ENCODE data around the gene RALY.

Gene RALY

DNA sequence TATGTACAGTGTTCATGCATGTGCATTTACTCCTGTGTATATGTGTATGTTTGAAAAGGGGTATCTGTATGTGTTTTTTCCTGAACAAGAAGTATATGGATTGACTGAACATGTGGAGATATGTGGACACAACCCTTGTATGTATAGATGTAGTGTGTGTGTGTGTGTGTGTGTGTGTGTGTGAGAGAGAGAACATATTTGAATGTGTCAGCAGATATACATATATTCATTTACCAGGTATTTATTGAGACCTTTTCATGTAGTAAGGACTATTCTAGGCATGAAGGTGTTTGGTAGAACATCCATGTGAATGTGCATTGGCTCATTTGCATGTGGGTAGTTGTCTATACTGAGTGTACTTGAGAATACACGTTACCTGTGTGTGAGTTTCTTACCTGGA lies 79.1 kb downstream of the RALY start:
- no peak overlapping the region for H3K27ac ChIP-seq
- TF ChIP-seq, protein P1, sequence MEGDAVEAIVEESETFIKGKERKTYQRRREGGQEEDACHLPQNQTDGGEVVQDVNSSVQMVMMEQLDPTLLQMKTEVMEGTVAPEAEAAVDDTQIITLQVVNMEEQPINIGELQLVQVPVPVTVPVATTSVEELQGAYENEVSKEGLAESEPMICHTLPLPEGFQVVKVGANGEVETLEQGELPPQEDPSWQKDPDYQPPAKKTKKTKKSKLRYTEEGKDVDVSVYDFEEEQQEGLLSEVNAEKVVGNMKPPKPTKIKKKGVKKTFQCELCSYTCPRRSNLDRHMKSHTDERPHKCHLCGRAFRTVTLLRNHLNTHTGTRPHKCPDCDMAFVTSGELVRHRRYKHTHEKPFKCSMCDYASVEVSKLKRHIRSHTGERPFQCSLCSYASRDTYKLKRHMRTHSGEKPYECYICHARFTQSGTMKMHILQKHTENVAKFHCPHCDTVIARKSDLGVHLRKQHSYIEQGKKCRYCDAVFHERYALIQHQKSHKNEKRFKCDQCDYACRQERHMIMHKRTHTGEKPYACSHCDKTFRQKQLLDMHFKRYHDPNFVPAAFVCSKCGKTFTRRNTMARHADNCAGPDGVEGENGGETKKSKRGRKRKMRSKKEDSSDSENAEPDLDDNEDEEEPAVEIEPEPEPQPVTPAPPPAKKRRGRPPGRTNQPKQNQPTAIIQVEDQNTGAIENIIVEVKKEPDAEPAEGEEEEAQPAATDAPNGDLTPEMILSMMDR (IDR thresholded peaks at IDR 0.05) = no peak
- no peak overlapping the region for H3K4me3 ChIP-seq
- DNase-seq (ENCODE audit: low spot score) = no peak

DNA sequence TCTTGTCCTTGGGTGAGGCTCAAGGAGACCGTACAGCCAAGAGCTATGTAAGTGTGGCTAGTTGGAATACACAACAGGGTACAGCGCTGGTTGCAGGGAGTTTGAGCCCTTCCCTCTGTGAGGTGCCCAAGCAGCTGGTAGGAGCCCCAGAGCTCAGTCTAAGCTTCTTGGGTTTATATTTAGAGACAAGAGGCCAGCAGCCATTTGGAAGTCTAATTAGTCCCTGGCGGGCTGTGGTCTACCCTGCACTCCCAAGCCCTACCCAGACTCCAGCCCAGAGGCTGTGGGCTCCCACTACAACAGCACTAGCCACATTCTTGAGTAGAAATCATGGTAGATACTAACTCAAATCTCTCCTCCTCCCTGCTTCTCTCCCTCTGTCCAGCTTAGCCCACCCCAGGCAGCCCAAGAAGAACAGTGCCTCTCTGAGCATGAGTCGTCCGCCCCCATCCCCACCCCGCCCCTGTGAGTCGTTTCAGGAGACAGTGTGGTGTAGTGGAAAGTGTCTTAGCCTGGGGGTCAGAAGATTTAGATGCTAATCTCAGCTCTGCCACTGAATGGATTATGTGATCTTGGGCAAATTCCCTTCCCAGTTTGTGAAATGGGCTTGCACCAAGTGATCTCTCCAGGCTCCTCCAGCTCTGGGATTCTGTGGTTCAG lies 80.5 kb downstream of the RALY start:
- no peak for DNase-seq (ENCODE audit: low spot score)
- H3K27ac ChIP-seq = no peak overlapping the region
- TF ChIP-seq, protein P1 (IDR thresholded peaks at IDR 0.05) = no peak
- no peak overlapping the region for H3K4me3 ChIP-seq

DNA sequence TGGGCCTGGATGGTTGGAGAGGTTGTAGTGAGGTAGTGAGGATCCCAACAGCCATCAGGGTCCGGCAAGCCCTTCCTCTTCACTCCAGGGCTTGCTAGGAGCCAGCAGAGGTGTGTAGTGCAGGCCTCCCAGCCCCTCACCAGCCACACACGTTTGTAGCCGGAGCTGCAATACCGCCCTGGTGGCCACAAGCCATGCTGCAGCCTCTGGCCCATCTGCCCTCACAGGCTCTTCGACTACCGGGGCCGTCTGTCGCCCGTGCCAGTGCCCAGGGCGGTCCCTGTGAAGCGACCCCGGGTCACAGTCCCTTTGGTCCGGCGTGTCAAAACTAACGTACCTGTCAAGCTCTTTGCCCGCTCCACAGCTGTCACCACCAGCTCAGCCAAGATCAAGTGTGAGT lies 81.9 kb downstream of the RALY start:
- TF ChIP-seq, protein P1 (IDR thresholded peaks at IDR 0.05) = no peak
- DNase-seq (ENCODE audit: low spot score) = no peak
- H3K27ac ChIP-seq = no peak overlapping the region
- H3K4me3 ChIP-seq = no peak overlapping the region

DNA sequence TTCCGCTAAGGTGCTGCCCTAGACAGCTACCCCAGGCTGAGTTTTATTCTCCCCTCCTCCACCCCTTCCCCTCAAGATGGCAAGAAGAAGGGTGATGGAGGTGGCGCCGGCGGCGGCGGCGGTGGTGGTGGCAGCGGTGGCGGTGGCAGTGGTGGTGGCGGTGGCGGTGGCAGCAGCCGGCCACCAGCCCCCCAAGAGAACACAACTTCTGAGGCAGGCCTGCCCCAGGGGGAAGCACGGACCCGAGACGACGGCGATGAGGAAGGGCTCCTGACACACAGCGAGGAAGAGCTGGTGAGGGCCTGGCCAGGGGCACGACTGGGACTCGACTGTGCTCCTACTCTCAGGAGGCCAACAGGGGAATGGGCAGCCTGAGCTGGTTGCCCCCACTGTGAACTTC lies 83.2 kb downstream of the RALY start:
- H3K27ac ChIP-seq = no peak overlapping the region

DNA sequence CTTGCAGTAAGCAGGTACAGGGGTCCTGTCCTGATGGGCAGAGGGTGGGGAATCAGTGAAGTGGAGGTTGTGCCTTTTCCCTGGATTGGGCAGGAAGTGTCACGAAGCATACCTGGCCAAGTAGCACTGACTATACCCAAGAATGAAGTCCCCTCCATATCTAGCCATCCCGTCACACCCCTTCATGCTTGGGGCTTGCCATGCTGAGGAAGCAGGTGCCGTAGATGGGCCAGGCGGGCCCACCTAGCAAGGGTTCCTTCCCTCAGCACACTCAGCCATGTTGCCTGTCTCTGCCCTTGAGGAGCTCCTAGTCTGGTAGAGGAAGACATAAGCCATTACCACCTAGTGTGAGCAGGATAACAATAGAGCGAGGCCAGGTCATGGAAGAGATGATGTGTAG lies 84.8 kb downstream of the RALY start:
- H3K4me3 ChIP-seq = no peak overlapping the region
- TF ChIP-seq, protein P1 (IDR thresholded peaks at IDR 0.05) = no peak
- no peak for DNase-seq (ENCODE audit: low spot score)
- H3K27ac ChIP-seq = no peak overlapping the region

More for the DNA sequence above, 83.2 kb downstream of the RALY start:
- DNase-seq (ENCODE audit: low spot score) = no peak
- H3K4me3 ChIP-seq = no peak overlapping the region
- TF ChIP-seq, protein P1 (IDR thresholded peaks at IDR 0.05) = no peak

DNA sequence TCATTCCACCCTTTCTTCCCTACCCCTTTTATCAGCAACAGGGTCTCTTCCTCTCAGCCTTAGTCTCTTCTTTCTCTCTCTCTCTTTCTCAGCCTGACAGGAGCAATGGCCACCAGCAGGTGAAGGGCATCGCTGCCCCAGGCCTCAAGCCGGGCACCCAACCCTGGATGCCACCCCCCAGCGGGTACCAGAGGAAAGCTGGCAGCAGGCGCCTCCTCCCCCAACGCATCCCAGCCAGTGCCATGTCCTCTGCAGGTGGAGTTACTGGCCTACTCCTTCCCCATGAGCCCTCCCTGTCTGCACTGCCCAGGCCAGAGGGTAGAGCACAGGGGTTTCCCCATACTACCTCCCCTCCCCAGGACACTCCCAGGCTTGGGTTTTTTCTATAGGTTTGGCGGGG lies 86.1 kb downstream of the RALY start:
- Histone ChIP-seq H3K27ac (no peak overlapping the region), H3K4me3 (no peak overlapping the region)
- TF ChIP-seq, protein P1 (IDR thresholded peaks at IDR 0.05) = no peak
- DNase-seq (ENCODE audit: low spot score) = no peak

DNA sequence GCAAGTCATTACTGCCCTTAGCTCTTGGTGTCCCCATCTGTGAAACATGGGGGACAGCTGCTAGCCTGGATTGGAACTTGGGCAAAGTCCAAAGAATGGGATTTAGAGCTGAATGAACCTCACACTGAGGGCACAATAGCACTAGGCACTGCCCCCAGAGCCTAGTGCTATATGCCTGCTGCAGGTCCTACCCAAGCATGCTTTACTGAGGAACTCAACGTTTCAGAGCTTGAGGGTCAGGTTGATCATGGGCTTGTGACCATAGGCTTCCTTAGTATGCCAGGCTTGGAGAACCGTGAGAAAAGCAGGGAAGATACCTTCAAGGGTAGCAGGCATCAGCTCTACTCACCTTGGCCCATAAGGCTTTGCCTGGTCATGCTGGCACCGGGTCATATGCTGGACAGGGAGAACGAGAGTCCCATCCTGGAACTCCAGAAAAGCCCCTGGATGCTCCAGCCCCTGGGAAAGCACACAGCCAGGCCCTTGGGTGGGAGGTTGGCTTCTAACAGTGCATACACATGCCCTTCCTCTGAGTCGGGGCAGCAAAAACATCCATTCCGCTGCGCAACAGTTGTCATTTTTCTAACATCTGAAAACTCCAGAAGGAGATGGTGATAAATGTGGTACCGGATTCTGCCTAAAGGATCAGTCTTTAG lies 88.6 kb downstream of the RALY start:
- H3K4me3 ChIP-seq = no peak overlapping the region
- no peak for DNase-seq (ENCODE audit: low spot score)
- TF ChIP-seq, protein P1 (IDR thresholded peaks at IDR 0.05) = no peak
- H3K27ac ChIP-seq = peak overlapping the region; percentile 62 to 70

Measured in coronary artery (tissue), 2 donors.